Mammary epithelial cell (primary cell): ENCODE data around the gene DIP2A.

Experiments
- EZH2 ChIP-seq: IDR thresholded peaks from 2 replicates; pipeline ENCODE4 v1.6.1; 2012; ENCODE audit warnings: low read length, inconsistent platforms, borderline replicate concordance
- TF ChIP-seq, protein P1 (sequence below), 2 donors: IDR thresholded peaks in 1 of 2; conservative IDR thresholded peaks in 1 of 2; 2 replicates each; pipeline ENCODE4 v1.5.1; 2011 to 2012; ENCODE audit warnings: inconsistent platforms in 2 of 2, low read length in 2 of 2, mild to moderate bottlenecking in 2 of 2, control low read depth in 1 of 2, low read depth in 1 of 2; ENCODE audit not compliant: insufficient read depth in 1 of 2; ENCODE audit errors: extremely low read depth in 1 of 2

DNA sequence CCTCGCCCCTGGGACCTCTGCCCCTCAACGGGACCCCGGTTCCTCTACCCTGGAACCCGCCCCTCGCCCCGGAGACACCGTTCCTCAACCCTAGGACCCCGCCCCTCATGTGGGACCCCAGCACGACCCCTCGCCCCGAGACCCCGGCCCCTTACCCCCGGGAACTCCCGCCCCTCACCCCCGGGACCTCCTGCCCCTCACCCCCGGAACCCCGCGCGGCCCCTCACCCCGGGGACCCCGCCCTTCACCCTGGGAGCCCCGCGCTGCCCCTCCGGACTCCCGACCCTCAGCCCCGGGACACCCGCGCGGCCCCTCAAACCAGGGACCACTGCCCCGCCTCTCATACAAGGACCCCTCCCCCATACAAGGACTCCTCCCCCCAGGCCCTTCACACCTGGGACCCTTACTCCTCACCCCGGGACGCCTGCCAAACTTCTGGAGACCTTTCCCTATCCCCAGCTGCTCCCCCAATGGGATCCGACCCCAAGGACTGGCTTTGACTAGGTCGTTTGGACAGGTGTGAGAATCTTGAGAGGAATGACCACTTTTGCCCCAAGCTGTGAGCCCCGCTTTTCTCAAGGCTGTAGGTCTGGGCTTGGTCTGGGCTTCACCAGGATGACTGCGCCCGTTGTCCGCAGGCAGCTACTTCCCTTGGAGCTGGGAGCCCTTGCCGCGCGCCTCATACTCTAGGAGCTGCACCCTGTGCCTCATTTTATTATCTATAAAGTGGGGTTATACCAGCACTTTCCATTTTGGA, 843 bp downstream of the DIP2A start:
- TF ChIP-seq, protein P1, sequence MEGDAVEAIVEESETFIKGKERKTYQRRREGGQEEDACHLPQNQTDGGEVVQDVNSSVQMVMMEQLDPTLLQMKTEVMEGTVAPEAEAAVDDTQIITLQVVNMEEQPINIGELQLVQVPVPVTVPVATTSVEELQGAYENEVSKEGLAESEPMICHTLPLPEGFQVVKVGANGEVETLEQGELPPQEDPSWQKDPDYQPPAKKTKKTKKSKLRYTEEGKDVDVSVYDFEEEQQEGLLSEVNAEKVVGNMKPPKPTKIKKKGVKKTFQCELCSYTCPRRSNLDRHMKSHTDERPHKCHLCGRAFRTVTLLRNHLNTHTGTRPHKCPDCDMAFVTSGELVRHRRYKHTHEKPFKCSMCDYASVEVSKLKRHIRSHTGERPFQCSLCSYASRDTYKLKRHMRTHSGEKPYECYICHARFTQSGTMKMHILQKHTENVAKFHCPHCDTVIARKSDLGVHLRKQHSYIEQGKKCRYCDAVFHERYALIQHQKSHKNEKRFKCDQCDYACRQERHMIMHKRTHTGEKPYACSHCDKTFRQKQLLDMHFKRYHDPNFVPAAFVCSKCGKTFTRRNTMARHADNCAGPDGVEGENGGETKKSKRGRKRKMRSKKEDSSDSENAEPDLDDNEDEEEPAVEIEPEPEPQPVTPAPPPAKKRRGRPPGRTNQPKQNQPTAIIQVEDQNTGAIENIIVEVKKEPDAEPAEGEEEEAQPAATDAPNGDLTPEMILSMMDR (conservative IDR thresholded peaks at IDR 0.05 in 1 of 2, IDR thresholded peaks at IDR 0.05 in 1 of 2; ENCODE audit: extremely low read depth in 1 of 2, insufficient read depth in 1 of 2, low read depth in 1 of 2, low read length in 2 of 2): no peak
- no peak for TF ChIP-seq EZH2
